ENCODE data around the gene KLRC2. TPM values are rescaled to one million over a fixed set of nuclear protein-coding genes. Genes with fewer than 3 reads are reported as not detected.
A peak's percentile ranks its signal among the peaks of the same experiment; 100 is the strongest.
"Not testable (repeated sequence)": the region's sequence is repeated elsewhere in the genome, so short reads cannot be mapped to it uniquely, and the experiment has no call there.

Gene KLRC2
- total RNA-seq, 2 donors from 2014 or later = not detected

DNA sequence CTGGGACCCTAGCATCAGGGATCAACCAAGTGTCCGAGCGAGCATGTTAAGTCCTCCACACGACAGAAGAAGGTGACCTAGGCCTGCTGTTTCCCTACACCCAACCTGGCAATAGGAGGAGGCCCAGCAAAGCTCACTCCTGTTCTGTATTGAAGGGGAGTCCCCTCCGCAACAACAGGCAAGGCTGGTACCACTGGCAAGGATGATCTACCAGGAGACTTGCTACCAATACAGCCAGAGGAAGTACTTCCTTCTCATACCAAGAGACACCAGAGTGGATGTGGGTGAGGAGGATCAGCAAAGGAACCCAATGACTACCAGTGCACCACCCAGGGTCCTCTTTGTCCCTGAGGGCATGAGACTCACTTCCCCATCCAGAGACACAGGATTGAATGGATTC, 12.4 kb upstream of the KLRC2 start:
- 84 to 100% methylated on average over 1 to 4 of the region's 4 CpGs for WGBS, 2 experiments (ENCODE audit: insufficient coverage in 1 of 2, insufficient read length in 1 of 2)
- Mint-ChIP-seq H3K27ac (no peak overlapping the region), H3K4me1 (peaks cover 9% of the 10 kb centered on the region), H3K27me3 (ENCODE audit: insufficient read depth) (no peaks in the 10 kb centered on the region), H3K9me3 (no peaks in the 10 kb centered on the region), H3K4me3 (no peak overlapping the region), H3K36me3 (ENCODE audit: low read depth) (no peaks in the 10 kb centered on the region)
- no peak overlapping the region for H3K27ac ChIP-seq (ENCODE audit: low read depth, low read length)
- H3K9me3 ChIP-seq (ENCODE audit: control insufficient read depth, low read length) = no peaks in the 10 kb centered on the region
- no peaks in the 10 kb centered on the region for H3K36me3 ChIP-seq (ENCODE audit: control insufficient read depth, insufficient read depth, low read length)
- TF ChIP-seq, protein P1, sequence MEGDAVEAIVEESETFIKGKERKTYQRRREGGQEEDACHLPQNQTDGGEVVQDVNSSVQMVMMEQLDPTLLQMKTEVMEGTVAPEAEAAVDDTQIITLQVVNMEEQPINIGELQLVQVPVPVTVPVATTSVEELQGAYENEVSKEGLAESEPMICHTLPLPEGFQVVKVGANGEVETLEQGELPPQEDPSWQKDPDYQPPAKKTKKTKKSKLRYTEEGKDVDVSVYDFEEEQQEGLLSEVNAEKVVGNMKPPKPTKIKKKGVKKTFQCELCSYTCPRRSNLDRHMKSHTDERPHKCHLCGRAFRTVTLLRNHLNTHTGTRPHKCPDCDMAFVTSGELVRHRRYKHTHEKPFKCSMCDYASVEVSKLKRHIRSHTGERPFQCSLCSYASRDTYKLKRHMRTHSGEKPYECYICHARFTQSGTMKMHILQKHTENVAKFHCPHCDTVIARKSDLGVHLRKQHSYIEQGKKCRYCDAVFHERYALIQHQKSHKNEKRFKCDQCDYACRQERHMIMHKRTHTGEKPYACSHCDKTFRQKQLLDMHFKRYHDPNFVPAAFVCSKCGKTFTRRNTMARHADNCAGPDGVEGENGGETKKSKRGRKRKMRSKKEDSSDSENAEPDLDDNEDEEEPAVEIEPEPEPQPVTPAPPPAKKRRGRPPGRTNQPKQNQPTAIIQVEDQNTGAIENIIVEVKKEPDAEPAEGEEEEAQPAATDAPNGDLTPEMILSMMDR (conservative IDR thresholded peaks at IDR 0.05) = no peak
- H3K27me3 ChIP-seq (ENCODE audit: control insufficient read depth, insufficient read depth, low read length, poor library complexity, severe bottlenecking) = no peaks in the 10 kb centered on the region
- no peaks in the 10 kb centered on the region for H3K4me1 ChIP-seq (ENCODE audit: control insufficient read depth, insufficient read depth, low read length)
- DNase-seq = peak; percentile 38
- H3K9ac ChIP-seq (ENCODE audit: extremely low read depth, low read length, poor library complexity, severe bottlenecking) = no peak overlapping the region
- H3K4me3 ChIP-seq (ENCODE audit: low read length) = no peak overlapping the region

DNA sequence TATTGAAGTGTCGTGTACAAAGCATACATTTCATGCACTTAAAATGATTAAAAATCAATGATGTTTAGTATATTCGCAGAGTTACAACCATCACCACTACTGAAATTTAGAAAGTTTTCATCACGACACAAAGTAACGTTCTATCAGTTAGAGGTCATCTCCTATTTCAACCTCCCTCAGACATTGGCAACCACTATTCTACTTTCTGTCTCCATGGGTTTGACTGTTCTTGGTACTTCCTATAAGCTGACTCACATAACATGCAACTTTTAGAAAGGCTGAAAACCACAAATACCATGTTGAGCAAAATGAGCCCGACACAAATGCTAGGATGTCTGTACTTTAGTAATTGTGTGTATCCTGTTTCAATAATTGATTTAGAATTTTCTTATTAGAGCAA, 10.2 kb upstream of the KLRC2 start:
- not testable (repeated sequence) for DNase-seq; H3K4me1 Mint-ChIP-seq; H3K27me3 Mint-ChIP-seq (ENCODE audit: insufficient read depth); H3K4me1 ChIP-seq (ENCODE audit: control insufficient read depth, insufficient read depth, low read length); H3K9me3 ChIP-seq (ENCODE audit: control insufficient read depth, low read length); H3K36me3 Mint-ChIP-seq (ENCODE audit: low read depth); H3K27ac Mint-ChIP-seq; H3K27me3 ChIP-seq (ENCODE audit: control insufficient read depth, insufficient read depth, low read length, poor library complexity, severe bottlenecking); H3K9me3 Mint-ChIP-seq; H3K4me3 ChIP-seq (ENCODE audit: low read length); H3K36me3 ChIP-seq (ENCODE audit: control insufficient read depth, insufficient read depth, low read length); H3K27ac ChIP-seq (ENCODE audit: low read depth, low read length); H3K9ac ChIP-seq (ENCODE audit: extremely low read depth, low read length, poor library complexity, severe bottlenecking); H3K4me3 Mint-ChIP-seq
- WGBS, 2 experiments (ENCODE audit: insufficient coverage in 1 of 2, insufficient read length in 1 of 2) = 99% methylated on average over 3 of the region's 5 CpGs; no CpG with 5 or more reads in 1 of the 2 experiments

DNA sequence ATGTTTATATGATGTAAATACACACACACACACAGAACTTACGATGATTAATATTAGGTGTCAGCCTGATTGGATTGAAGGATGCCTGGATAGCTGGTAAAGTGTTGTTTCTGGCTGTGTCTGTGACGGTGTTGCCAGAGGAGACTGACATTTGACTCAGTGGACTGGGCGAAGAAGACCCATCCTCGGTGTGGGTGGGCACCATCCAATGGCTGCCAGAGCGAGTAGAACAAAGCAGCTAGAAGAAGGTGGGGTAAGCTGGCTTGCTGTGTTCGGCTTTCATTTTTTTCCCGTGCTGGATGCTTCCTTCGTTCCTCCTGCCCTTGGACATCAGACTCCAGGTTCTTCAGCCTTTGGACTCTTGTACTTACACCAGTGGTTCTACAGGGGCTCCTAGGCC, 5.3 kb upstream of the KLRC2 start:
- not testable (repeated sequence) for H3K27me3 ChIP-seq (ENCODE audit: control insufficient read depth, insufficient read depth, low read length, poor library complexity, severe bottlenecking); DNase-seq; H3K4me3 Mint-ChIP-seq; H3K4me1 Mint-ChIP-seq; H3K4me3 ChIP-seq (ENCODE audit: low read length); H3K9me3 ChIP-seq (ENCODE audit: control insufficient read depth, low read length); H3K36me3 Mint-ChIP-seq (ENCODE audit: low read depth); H3K9ac ChIP-seq (ENCODE audit: extremely low read depth, low read length, poor library complexity, severe bottlenecking); H3K27me3 Mint-ChIP-seq (ENCODE audit: insufficient read depth); H3K27ac Mint-ChIP-seq; H3K9me3 Mint-ChIP-seq; H3K27ac ChIP-seq (ENCODE audit: low read depth, low read length); H3K4me1 ChIP-seq (ENCODE audit: control insufficient read depth, insufficient read depth, low read length); H3K36me3 ChIP-seq (ENCODE audit: control insufficient read depth, insufficient read depth, low read length)
- WGBS, 2 experiments (ENCODE audit: insufficient coverage in 1 of 2, insufficient read length in 1 of 2) = 84 to 96% methylated on average over 5 to 7 of the region's 8 CpGs

DNA sequence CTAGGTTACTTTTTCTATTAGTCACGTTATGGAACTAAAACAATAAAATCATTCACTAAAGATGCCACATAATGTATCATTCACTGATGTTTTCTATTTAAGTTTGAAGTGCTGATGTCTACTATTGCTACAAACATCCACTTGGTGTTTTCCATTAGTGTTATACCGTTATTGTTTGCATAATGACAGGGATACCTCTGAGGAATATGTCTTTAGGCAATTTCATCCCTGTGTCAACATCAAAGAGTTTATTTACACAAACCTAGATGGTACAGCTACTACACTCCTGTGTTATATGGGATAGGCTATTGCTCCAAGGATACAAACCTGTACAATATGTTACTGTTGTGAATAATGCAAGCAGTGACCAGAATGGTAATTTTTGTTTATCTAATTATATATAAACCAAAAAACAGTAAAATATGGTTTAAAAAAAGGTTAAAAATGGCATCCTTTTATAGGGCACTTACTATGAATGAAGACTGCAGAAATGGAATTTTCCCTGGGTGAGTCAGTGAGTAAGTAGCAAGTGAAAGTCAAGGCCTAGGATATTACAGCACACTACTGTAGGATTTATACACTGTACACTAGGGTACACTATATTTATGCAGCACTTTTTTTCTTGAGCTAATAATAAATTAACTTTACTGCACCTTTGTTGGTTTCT, 3.9 kb upstream of the KLRC2 start:
- no CpG with 5 or more reads among the region's 2 CpGs for WGBS, 2 experiments (ENCODE audit: insufficient coverage in 1 of 2, insufficient read length in 1 of 2)
- H3K36me3 Mint-ChIP-seq (ENCODE audit: low read depth); H3K4me3 ChIP-seq (ENCODE audit: low read length); H3K27me3 Mint-ChIP-seq (ENCODE audit: insufficient read depth); H3K36me3 ChIP-seq (ENCODE audit: control insufficient read depth, insufficient read depth, low read length); H3K4me1 ChIP-seq (ENCODE audit: control insufficient read depth, insufficient read depth, low read length); H3K27ac Mint-ChIP-seq; H3K9me3 ChIP-seq (ENCODE audit: control insufficient read depth, low read length); H3K9me3 Mint-ChIP-seq; H3K9ac ChIP-seq (ENCODE audit: extremely low read depth, low read length, poor library complexity, severe bottlenecking); DNase-seq; H3K27me3 ChIP-seq (ENCODE audit: control insufficient read depth, insufficient read depth, low read length, poor library complexity, severe bottlenecking); H3K27ac ChIP-seq (ENCODE audit: low read depth, low read length); H3K4me1 Mint-ChIP-seq; H3K4me3 Mint-ChIP-seq: not testable (repeated sequence)

DNA sequence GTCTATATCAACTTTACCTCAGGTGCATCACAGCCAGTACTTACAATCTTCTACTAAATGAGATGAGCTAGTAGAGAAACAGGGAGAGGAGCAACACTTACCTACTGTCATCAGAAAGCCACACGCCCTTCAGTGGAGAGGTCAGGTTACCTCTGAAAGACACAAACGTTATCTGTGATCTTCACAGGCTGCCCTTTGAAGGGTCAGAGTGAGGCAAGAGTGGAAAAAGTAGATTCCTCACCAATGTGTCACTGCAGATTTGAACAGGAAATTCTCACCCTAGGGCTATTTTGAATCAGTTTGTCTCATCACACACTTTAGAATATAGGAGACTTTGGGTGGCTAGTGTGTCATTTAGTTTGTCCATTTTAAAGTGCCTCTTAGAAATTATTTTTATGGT, 1.8 kb upstream of the KLRC2 start:
- H3K27ac ChIP-seq (ENCODE audit: low read depth, low read length); H3K27me3 Mint-ChIP-seq (ENCODE audit: insufficient read depth); H3K4me1 Mint-ChIP-seq; H3K9me3 Mint-ChIP-seq; H3K9me3 ChIP-seq (ENCODE audit: control insufficient read depth, low read length); H3K4me1 ChIP-seq (ENCODE audit: control insufficient read depth, insufficient read depth, low read length); H3K36me3 Mint-ChIP-seq (ENCODE audit: low read depth); H3K27ac Mint-ChIP-seq; H3K4me3 ChIP-seq (ENCODE audit: low read length); H3K27me3 ChIP-seq (ENCODE audit: control insufficient read depth, insufficient read depth, low read length, poor library complexity, severe bottlenecking); H3K4me3 Mint-ChIP-seq; H3K9ac ChIP-seq (ENCODE audit: extremely low read depth, low read length, poor library complexity, severe bottlenecking); H3K36me3 ChIP-seq (ENCODE audit: control insufficient read depth, insufficient read depth, low read length); DNase-seq: not testable (repeated sequence)
- WGBS, 2 experiments (ENCODE audit: insufficient coverage in 1 of 2, insufficient read length in 1 of 2) = no CpG with 5 or more reads among the region's 2 CpGs

DNA sequence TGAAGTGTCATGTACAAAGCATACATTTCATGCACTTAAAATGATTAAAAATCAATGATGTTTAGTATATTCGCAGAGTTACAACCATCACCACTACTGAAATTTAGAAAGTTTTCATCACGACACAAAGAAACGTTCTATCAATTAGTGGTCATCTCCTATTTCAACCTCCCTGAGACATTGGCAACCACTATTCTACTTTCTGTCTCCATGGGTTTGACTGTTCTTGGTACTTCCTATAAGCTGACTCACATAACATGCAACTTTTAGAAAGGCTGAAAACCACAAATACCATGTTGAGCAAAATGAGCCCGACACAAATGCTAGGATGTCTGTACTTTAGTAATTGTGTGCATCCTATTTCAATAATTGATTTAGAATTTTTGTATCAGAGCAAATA, 5.2 kb downstream of the KLRC2 start:
- H3K4me1 ChIP-seq (ENCODE audit: control insufficient read depth, insufficient read depth, low read length); H3K36me3 ChIP-seq (ENCODE audit: control insufficient read depth, insufficient read depth, low read length); H3K27ac ChIP-seq (ENCODE audit: low read depth, low read length); H3K4me1 Mint-ChIP-seq; H3K36me3 Mint-ChIP-seq (ENCODE audit: low read depth); H3K27ac Mint-ChIP-seq; H3K27me3 ChIP-seq (ENCODE audit: control insufficient read depth, insufficient read depth, low read length, poor library complexity, severe bottlenecking); DNase-seq; H3K4me3 ChIP-seq (ENCODE audit: low read length); H3K9me3 ChIP-seq (ENCODE audit: control insufficient read depth, low read length); H3K4me3 Mint-ChIP-seq; H3K9me3 Mint-ChIP-seq; H3K27me3 Mint-ChIP-seq (ENCODE audit: insufficient read depth); H3K9ac ChIP-seq (ENCODE audit: extremely low read depth, low read length, poor library complexity, severe bottlenecking): not testable (repeated sequence)
- 88% methylated on average over 2 of the region's 4 CpGs; no CpG with 5 or more reads in 1 of the 2 experiments for WGBS, 2 experiments (ENCODE audit: insufficient coverage in 1 of 2, insufficient read length in 1 of 2)

Measured in endodermal cell (in vitro differentiated cells).